GM18511 (cell line): ENCODE data around the gene MFSD11.
"Not testable (repeated sequence)": the region's sequence is repeated elsewhere in the genome, so short reads cannot be mapped to it uniquely, and the experiment has no call there.

ENCODE experiments used
- ATAC-seq: cut with Tn5 transposase; IDR thresholded peaks from one replicate; pipeline ENCODE4 v1.9.1; 2021; ENCODE audit warnings: mild to moderate bottlenecking, moderate library complexity; ENCODE audit not compliant: unreplicated experiment

MFSD11 gene

GRCh38 chr17:76725580-76726230 lies 12.2 kb upstream of the MFSD11 start:
- ATAC-seq, result peak; percentile 17

GRCh38 chr17:76726231-76726775 lies 11.6 kb upstream of the MFSD11 start, which contains the start of gene JMJD6:
JMJD6 (minus strand) TSS chr17:76726606; CDS start chr17:76726475, 131 bp downstream.
- ATAC-seq, result peak; percentile 77

- ATAC-seq, result peak; percentile 54
These were observed 10.9 kb upstream of the MFSD11 start, which contains the start of gene METTL23 for GRCh38 chr17:76726776-76727718. METTL23 (plus strand) TSS chr17:76726839; CDS start chr17:76729711, 2,872 bp downstream.

GRCh38 chr17:76727745-76728456 lies 10.0 kb upstream of the MFSD11 start:
- no peak for ATAC-seq

- not testable (repeated sequence) for ATAC-seq
These were observed 5.9 kb upstream of the MFSD11 start for GRCh38 chr17:76731800-76732733.

GRCh38 chr17:76732734-76733617 lies 4.9 kb upstream of the MFSD11 start:
- no peak for ATAC-seq

GRCh38 chr17:76733618-76733957 lies 4.3 kb upstream of the MFSD11 start:
- no peak for ATAC-seq

GRCh38 chr17:76734080-76734840 lies 3.7 kb upstream of the MFSD11 start:
- no peak for ATAC-seq

- ATAC-seq, result no peak
These were observed 2.9 kb upstream of the MFSD11 start for GRCh38 chr17:76735006-76735405.

- no peak for ATAC-seq
These were observed 2.2 kb upstream of the MFSD11 start for GRCh38 chr17:76735586-76736348.

GRCh38 chr17:76736349-76737081 lies 1.4 kb upstream of the MFSD11 start:
- ATAC-seq, result peak; percentile 9

- peak; percentile 68 for ATAC-seq
These were observed 740 bp upstream of the MFSD11 start, which contains the start of gene SRSF2 for GRCh38 chr17:76737082-76737675. SRSF2 (minus strand) TSS chr17:76737331; CDS start chr17:76737160, 171 bp downstream.

- no peak for ATAC-seq
These were observed 540 bp downstream of the MFSD11 start for GRCh38 chr17:76738468-76738850.

GRCh38 chr17:76739568-76740115 lies 1.7 kb downstream of the MFSD11 start:
- not testable (repeated sequence) for ATAC-seq

GRCh38 chr17:76740329-76741118 lies 2.6 kb downstream of the MFSD11 start:
- no peak for ATAC-seq
